Hindlimb muscle (tissue), 1 donor: Measurements from ENCODE around the gene LMX1B. TPM values are rescaled to one million over a fixed set of nuclear protein-coding genes. Genes with fewer than 3 reads are reported as not detected.

Experiments
- DNase-seq: peaks from one replicate; pipeline ENCODE4 v3.0.0-alpha.2; 2013
- polyA plus RNA-seq: library from polyadenylated mRNA; unstranded; fragments of 120-200 nt; gene quantifications from one replicate; pipeline ENCODE4 v1.2.1, GENCODE V29; 2013; ENCODE audit not compliant: insufficient read length

Gene LMX1B
- polyA plus RNA-seq, 1 donor, result 0.28 TPM

DNA sequence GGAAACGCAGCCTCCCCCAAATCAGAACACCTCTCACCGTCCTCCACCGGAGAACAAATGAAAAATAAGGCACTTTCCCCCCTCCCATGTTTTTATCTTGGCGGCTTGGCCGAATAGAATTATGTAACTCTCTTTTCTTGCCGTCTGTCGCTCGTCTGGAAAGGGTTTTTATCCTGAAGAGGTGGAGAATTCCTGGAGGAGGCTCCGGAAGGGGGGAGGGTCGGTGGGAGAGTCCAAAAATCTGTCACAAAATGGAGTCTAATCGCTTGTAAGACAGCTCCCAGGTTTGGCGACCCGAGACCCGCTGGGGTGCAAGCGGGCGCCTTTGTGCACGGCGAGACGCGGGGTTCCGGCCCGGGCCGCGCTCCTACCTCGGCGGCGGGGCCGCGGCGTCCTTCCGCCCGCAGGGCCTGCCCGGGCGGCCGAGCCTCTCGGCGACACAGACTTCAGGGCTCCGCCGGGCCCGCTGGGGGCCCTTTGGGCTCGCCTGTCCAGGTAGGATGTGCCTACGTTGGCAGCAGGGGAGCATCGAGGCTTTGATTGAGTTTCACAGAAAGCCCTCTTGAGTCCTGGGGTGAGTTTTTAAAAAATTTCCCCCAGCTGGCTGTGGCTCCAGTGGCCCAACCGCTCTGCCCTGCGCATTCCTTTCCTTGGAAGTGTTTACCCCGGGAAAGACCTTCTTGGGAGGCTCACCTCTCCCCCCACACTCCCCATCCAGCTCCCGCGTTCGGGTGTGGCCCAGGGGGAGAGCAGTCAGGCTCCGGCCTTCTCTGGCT is 5.0 kb downstream of the LMX1B start:
- DNase-seq, result no peak

DNA sequence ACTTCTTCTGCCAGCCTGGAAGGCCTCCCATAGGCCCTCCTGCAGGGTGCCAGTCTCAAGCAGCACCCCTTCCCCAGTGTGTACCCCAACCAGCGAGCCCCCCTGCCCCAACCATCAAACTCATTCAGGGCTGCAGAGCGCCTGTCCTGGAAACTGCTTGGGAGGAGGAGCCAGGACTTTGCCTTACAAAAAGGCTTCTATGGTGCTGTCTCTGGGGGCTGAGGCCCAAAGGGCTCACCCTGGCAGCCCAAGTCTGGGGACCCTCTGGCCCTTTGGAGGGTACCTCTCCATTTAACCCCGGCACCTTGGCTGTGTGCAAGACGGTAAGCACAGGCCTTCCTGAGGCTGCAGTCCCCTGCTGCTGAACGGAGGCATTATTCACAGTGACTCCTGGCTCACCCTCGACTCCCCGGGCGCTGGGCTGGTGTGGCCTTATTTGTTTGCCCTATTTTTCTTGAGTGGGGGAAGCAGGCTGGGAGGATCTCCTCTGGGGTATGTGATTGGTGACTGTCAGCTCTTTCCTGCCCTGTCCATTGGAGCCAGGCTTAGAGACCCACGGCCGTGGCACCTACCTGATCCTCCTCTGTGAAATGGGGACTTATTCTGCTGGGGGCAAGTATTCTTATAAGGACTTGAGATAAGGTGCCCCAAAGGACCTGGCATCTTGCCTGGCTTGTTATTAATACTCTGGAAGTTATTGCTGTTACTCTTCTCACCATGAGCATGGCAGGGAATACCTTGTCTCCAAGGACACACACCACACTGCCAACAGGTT is 5.8 kb downstream of the LMX1B start:
- DNase-seq, result no peak

- DNase-seq, result no peak
These were observed 6.8 kb downstream of the LMX1B start for GRCh38 chr9:126620478-126620877.

GRCh38 chr9:126621061-126621918 is 7.6 kb downstream of the LMX1B start:
- no peak for DNase-seq

- no peak for DNase-seq
These were observed 8.4 kb downstream of the LMX1B start for GRCh38 chr9:126621919-126622735.

- DNase-seq, result no peak
These were observed 9.6 kb downstream of the LMX1B start for GRCh38 chr9:126623314-126623666.

- no peak for DNase-seq
These were observed 10.1 kb downstream of the LMX1B start for GRCh38 chr9:126623667-126624478.

GRCh38 chr9:126624479-126624826 is 10.7 kb downstream of the LMX1B start:
- no peak for DNase-seq

GRCh38 chr9:126624912-126625311 is 11.2 kb downstream of the LMX1B start:
- no peak for DNase-seq

- DNase-seq, result no peak
These were observed 11.8 kb downstream of the LMX1B start for GRCh38 chr9:126625329-126626126.

GRCh38 chr9:126626127-126626925 is 12.6 kb downstream of the LMX1B start:
- no peak for DNase-seq

- DNase-seq, result no peak
These were observed 13.2 kb downstream of the LMX1B start for GRCh38 chr9:126626926-126627233.

DNA sequence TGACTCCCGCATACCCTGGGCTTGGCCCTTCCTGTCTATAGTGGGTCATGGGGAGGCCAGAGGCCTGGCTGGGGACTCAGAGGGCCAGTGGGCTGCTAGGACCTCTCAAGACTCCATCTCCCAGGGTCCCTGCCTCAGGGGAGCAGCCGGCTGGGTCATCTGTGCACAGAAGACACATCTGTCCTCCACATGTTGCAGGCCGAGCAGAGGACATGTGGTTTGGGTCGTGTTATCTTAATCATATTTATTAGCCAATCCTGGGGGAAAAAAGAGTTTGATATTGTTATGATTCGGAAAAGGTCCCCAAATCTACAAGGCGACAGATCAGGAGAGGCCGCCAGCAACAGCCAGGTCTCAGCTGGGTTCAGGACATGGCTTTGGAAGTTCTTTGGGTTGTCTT is 14.4 kb downstream of the LMX1B start:
- no peak for DNase-seq

DNA sequence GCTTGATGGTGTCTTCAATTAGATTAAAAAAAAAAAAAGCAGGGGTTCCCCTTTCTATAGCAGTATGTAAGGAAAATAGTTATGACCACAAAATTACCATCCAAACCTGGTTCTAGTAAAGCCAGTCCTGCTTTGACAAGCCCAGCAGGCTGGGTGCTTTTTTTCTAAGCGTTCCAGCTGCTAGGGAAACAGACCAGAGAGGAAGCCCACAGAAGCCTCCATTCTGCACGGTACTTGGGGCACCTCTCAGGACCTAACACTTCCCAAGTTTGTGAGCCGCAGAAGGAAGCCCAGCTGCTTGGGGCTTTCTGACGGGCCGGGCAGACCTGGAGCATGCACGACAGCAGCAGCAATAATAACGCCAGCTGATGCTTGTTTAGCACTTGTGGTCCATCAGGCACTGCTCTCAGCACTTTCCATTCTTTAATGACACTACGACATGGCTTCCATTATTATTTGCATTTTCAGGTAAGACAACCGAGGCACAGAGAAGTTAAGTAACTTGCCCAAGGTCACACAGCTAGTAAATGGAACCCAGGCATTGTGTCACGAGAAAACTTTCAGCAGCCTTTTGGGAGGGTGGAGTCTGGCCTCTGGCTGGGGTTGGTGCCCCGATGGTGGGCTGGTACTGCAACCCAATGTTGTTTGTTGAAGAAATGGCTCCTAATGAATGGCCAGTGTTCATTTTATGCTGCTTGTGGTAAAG is 15.4 kb downstream of the LMX1B start:
- no peak for DNase-seq

GRCh38 chr9:126630458-126631237 is 16.9 kb downstream of the LMX1B start:
- DNase-seq, result no peak

DNA sequence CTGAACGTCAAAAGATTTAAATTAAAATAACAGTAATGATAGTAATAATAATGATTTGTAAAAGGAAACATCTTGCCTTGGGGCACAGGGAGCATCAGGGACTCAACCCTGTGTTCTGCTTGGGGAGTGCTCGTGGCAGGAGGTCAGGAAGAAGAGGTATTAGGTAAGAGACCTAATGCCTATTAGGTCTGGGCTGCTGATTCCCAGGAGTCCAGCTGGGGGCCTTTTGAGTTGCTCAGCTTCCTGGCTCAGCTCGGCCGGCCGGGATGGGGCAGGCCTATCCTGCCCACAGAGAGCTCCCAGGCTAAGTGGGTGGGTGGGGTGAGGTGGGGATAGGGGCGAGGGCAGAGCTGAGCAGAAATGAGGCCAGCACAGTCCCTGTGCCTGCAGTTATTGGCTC is 17.5 kb downstream of the LMX1B start:
- no peak for DNase-seq

- no peak for DNase-seq
These were observed 20.3 kb downstream of the LMX1B start for GRCh38 chr9:126633881-126634558.

DNA sequence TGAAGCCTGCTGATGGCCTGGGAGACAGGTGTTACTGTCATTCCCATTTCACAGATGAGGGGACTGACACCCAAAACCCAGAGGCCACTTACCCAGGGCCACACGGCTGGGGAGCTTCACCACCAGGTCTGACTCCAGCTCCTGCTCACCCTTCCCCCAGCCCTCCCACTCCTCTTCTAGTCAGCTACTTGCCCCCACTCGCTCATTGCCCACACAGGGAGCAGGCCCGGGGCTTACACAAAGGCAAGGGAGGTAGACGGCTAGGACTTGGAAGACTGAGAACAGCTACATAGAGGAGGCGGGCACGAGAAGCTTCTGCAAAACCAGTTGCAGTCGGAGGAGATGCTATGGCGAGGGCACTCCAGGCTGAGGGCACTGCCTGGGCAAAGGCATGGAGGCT is 21.3 kb downstream of the LMX1B start:
- DNase-seq, result no peak
